HG02571 (cell line): Measurements from ENCODE around the gene BMP8A.
A peak's percentile ranks its signal among the peaks of the same experiment; 100 is the strongest.
"Not testable (repeated sequence)": the region's sequence is repeated elsewhere in the genome, so short reads cannot be mapped to it uniquely, and the experiment has no call there.

ENCODE experiments used
- ATAC-seq: cut with Tn5 transposase; IDR thresholded peaks from one replicate; pipeline ENCODE4 v1.9.1; 2021; ENCODE audit warnings: mild to moderate bottlenecking, moderate library complexity; ENCODE audit not compliant: unreplicated experiment

The BMP8A gene, protein sequence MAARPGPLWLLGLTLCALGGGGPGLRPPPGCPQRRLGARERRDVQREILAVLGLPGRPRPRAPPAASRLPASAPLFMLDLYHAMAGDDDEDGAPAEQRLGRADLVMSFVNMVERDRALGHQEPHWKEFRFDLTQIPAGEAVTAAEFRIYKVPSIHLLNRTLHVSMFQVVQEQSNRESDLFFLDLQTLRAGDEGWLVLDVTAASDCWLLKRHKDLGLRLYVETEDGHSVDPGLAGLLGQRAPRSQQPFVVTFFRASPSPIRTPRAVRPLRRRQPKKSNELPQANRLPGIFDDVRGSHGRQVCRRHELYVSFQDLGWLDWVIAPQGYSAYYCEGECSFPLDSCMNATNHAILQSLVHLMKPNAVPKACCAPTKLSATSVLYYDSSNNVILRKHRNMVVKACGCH

DNA sequence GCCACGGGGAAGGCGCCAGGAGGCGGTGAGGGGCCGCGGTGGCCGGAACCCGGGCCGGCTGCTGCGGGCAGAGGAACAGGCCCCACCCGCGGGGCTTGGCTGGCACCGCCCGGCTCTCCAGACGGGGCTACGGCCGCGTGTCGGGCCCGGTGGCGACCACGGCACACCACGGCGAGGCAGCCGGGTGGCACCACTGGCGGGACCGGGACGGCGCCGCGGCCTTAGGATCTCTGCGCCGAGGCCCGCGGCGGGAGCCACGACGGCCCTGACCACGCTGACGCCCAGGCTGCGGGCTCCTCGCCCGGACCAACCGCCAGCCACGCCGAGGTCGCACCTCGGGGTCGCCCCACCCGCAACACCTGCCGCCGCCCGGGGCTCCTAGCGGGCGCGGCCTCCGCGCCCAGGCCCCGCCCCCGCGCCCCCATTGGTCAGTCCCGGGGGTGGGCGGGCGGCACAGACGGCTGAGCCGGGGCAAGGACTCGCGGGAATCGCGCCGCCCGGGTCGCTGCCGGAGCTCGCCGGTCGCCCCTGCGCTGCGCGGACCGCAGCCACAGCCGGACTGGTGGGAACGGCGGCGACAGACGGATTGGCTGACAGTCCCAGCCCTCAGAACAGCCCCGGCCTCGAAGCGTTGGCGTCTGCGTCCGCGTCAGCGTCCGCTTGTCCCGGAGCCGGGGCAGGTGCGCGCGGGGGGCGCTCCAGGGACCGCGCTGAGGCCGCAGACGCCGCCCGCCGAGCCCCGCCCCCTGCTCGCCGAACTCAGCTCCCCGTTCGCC lies at the start of gene BMP8A:
Gene BMP8A (plus strand): TSS at position 491 of the 776 bp plus-strand sequence. CDS start 356 bp downstream, outside the sequence.
- ATAC-seq, result peak; percentile 77

DNA sequence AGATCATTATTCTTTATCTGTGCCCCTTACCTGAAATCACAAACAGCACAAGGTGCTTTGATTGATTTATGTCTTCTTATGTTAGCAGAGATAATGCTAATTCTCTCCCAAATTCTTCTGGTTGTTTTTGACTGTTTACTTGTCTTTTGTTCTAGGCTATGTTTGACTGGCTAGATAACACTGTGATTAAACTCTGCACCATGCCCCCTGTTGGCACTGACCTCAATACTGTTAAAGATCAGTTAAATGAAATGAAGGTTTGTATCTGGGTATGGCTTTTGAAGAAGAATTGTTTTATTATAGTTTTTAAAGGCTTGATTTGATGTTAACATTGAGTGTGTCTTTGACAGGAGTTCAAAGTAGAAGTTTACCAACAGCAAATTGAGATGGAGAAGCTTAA lies 49.6 kb upstream of the BMP8A start:
- ATAC-seq, result no peak

DNA sequence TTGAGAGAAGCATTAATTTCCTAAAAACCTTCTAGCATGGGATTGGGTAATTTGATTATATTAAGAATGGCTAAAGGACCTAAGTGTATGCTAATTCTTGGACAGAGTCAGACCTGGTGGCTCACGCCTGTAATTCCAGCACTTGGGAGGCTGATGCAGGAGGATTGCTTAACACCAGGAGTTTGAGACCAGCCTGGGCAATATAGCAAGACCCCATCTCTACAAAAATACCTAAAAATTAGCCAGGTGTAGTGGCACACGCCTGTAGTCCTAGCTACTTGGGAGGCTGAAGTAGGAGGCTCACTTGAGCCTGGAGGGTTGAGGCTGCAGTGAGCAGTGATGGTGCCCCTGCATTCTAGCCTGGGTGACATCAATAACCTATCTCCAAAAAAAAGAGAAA lies 45.9 kb upstream of the BMP8A start:
- ATAC-seq, result no peak

DNA sequence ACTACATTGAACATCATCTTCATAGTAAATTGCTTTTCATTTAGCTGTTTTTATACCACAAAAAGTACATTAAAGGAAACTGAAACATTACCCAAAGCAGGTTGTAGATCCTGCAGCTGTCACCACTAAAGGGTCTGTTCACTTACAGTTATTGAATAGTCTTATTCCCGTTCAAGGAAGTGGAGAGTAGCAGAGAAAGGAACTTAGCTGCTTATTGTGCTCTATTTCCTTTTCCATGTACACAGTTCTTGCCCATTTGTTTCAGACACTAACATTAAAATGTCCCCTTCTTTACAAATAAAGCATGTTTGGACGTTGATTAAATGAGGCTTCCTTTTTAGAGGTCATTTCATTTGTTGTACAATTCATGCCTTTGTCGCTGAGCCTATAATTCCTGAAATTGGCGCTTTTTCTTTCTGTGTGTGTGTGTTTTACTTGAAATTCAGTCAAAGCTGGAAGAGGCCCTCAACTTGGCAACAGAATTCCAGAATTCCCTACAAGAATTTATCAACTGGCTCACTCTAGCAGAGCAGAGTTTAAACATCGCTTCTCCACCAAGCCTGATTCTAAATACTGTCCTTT lies 44.4 kb upstream of the BMP8A start:
- no peak for ATAC-seq

DNA sequence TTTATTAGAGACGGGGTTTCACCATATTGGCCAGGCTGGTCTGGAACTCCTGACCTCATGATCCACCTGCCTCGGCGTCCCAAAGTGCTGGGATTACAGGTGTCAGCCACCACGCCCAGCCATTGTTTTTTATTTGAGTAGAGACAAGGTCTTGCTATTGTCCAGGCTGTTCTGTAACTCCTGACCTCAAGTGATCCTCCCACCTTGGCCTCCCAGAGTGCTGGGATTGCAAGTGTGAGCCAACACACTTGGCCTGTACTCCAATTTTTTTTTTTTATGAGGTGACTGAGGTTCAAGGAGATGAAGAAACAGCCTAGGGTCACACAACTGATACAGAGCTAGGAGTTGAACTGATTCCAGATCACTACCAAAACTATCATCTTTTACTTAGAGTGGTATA lies 41.4 kb upstream of the BMP8A start:
- not testable (repeated sequence) for ATAC-seq

DNA sequence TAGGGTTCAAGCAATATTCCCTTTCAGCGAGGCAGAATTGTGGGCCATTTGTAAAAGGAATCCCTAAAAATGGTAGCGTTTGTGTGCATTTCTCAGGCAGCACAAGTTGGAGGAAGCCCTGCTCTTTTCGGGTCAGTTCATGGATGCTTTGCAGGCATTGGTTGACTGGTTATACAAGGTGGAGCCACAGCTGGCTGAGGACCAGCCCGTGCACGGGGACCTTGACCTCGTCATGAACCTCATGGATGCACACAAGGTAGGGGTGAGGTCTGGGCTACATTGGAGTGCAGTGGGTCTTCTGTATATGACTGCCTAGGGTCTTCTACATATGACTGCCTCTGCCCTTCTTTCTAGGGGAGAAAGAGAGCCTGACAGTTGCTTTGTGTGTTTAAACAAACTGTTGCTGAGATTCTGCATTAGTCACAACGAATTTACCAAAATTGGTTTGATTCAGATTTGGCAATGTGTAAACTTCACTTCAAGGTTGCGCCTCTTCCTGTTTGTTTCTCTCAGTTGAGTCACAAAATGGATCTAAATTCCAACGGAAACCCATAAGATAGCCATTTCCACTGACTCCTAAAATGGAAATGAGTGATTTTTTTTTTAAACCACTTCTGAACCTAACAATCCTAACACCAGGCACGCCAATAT lies 40.4 kb upstream of the BMP8A start:
- ATAC-seq, result no peak

DNA sequence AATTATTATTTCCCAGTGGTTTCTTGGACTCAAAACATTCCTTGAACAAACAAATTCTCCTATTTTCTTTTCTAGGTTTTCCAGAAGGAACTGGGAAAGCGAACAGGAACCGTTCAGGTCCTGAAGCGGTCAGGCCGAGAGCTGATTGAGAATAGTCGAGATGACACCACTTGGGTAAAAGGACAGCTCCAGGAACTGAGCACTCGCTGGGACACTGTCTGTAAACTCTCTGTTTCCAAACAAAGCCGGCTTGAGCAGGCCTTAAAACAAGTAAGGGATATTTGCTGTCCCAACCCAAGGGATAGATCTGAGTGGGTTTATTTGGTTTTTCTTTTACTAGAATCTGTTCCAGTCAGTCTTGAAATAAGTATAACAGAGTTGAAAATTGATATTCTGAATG lies 39.4 kb upstream of the BMP8A start:
- no peak for ATAC-seq

DNA sequence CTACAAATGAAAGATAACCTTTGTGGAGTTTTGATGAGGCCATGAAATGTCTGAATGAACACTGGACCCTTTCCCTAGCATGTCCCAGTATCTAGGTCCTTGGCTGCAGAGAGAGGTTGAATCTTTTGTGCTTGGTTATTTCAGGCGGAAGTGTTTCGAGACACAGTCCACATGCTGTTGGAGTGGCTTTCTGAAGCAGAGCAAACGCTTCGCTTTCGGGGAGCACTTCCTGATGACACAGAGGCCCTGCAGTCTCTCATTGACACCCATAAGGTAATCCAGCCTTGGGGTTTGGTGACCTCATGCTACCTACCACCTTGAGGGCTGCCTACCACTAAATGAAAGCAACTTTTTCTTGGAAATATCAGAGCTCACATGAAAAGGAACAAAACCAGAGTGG lies 38.9 kb upstream of the BMP8A start:
- ATAC-seq, result no peak

DNA sequence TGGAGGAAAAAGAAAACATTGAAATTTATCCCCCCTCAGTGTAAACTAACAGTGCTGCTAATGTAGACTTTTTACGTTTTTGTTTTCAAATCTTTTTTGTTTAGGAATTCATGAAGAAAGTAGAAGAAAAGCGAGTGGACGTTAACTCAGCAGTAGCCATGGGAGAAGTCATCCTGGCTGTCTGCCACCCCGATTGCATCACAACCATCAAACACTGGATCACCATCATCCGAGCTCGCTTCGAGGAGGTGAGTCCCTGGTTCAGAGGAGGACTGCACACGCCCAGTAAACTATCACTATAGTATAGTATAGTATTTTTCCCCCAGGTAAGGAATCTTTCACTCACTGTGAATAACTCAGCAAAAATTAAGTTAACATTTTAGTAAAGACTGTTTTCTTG lies 37.8 kb upstream of the BMP8A start:
- no peak for ATAC-seq

DNA sequence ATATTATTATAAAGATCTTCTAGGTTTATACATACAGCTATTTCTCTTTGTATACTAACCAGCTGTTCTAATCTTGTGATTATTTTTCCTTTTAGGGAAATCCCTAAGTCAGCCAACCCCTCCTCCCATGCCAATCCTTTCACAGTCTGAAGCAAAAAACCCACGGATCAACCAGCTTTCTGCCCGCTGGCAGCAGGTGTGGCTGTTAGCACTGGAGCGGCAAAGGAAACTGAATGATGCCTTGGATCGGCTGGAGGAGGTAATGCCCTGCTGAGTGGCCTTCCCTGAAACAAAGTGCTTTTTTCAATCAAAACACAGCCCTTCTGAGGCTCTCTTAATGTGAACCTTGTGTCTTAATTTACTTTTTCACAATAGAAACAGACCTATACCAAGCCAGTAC lies 32.4 kb upstream of the BMP8A start:
- no peak for ATAC-seq

DNA sequence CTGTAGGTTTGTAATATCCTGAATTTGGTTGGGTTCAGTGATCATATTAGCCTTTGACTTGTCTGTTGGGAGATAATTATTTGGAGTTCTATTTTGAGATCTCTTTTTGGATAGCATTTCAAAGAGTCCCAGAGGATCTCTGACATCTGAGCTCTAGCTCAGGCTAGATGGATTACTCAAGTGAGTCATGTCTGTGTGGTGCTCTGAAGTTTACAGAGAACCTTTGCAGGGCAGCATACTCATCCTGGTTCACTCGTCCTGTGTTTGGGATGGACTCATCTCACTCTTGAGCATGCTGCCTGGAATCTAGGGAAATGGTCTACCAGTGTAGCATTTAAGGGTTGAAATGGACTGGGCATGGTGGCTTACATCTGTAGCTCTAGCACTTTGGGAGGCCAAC lies 29.4 kb upstream of the BMP8A start:
- no peak for ATAC-seq

DNA sequence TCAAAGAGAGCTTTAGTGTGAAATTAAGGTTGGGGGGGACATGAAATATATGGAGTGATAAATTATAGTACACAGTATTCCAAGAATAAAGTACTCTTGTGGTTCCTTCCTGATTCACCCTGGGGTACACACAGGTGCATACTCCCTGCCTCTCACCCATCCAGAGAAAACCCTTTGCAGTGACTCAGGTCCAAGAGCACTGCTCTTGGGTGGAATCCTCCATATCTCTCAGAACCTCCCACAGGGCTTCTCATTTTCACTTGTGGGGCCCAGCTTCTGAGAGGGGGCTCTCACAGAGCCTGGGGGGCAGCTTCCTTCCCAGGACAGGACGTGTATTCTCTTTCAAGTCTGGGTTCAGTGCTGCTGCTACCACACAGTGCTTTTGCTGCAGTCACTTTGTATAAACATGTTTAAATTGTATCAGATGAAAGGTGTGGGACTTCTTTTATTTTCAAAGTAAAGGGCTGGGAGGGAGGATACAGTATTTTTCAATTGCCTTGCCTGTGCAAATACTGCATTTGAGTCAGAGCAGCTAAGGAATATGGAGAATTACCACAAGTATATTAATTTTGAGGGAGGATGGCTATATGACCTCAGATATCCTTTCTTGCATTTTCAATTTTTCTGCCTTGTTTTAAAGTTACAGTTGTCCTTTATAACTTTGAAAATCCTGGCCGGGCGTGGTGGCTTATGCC lies 24.9 kb upstream of the BMP8A start:
- ATAC-seq, result no peak

DNA sequence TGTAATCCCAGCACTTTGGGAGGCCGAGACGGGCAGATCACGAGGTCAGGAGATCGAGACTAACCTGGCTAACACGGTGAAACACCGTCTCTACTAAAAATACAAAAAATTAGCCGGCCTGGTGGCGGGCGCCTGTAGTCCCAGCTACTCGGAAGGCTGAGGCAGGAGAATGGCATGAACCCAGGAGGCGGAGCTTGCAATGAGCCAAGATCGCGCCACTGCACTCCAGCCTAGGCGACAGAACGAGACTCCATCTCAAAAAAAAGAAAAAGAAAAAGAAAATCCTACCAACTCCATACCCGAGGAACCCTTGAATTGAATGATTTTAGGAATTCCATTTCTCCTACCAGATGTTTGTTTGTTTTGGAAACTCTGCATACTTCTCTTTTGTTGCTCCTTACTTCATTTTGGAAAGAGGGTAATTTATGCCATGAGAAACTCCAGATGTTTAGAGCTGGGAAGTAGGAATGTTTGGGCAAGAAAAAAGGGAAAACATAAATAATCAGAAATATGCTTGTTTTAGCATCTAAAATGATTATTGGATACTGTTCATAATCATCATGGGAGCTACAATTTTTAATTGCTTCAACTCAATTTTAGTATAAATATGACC lies 24.2 kb upstream of the BMP8A start:
- ATAC-seq, result not testable (repeated sequence)

DNA sequence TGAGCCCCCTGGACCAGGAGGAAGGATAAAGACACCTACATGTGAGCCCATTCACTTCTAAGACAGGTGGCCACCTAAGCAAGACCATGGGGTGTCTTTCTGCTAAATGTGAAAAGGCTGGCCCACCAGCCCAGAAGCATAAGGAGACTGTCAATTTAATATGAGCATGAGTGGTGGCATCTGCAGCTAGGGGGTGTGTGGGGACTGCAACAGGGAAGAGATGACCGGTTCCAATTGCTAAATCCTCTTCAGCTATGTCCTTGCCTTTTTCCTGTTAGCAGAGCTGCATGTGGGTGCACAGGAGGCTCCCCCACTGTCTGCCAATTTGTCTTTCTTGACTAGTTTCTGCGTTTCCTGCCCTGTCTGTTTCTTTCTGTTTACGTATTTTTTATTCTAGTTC lies 22.3 kb upstream of the BMP8A start:
- ATAC-seq, result no peak

DNA sequence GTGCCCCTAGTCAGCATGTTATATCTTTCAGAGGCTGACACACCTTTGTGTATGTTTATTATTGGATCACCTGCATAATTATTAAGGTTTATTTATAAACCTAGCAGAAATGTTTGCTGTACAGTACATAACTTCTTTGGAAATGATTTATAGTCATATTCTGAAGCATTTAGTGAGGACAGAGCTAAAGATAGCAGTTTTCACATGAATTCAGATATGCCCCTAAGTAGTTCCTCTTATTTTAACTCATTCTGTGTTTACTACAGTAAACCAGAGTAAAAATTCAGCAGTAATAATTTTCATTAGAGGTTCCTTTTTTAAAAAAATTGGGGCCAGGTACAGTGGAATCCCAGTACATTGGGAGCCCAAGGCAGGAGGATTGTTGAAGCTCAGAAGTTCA lies 21.4 kb upstream of the BMP8A start:
- ATAC-seq, result no peak

DNA sequence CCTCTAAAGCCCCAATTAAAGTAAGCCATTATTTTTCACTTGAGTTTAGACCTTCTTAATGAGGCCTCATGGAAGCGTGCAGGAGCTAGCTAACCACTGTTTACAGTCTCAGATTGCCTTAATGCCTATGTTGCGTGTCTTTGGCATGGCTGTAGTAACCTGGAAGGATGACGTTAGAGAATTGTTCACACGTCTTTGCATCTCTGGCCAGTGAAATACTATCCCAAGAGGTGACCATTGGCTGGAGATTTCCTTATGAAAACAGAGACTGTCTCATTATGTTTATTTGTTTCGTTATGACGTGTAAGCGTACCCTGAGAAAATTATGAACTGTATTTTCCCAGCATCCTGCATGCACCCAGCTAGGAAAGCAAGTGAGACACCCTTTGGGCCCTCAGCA lies 18.6 kb upstream of the BMP8A start:
- ATAC-seq, result no peak

DNA sequence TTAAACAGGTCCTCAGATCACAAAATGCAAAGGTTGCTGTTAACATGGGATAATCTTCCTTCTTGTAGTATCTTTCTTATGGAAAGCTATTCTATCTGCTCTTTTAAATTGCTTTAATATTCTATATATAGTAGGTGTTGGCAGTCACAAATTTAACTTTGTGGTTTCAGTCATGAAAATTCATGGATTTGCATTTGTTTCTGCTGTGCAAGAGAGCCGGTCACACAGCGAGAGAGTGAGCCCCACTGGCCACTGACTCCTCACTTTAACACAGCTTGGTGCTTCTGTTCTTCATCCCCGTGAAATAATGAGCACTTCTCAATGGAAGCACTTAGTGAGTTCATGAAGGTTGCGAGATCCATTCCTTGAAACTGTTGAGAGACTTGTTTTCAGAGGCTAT lies 18.1 kb upstream of the BMP8A start:
- no peak for ATAC-seq

DNA sequence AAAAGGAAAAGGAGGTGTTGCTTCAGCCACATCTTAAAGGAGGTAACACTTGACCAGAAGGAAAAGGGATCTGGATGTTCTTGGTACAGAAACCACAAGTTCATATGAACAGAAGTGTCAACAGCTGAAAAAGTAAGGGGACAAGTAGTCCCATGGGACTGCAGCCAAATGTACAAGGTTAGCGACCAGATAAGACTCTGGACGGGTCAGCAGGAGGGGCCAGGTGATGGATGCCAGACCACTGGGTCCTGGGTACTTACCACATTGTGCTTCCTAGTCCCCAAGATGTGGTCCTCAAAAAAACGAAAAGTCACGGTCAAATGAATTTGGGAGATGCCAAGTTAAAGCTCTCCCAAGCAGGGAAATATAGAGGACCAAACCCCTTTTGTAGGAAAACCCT lies 16.6 kb upstream of the BMP8A start:
- ATAC-seq, result no peak

DNA sequence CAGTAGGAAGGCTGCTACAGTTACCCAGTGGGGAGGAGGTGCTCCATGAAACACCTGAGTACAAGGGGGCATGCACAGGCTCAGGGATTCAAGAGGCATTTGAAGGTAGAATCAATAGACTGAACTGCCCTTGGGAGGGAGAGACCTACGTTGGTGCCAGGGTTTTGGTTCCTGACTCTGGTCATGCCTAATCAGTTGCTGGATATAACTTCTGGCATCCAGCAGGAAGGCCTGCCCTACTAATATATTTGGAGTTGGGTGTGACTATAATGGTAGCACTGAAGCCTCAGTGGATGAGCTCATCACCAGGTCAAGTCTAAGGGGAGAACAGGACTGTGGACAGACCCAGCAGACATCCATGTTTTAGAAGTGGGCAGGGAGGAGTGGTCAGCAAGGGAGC lies 15.9 kb upstream of the BMP8A start:
- not testable (repeated sequence) for ATAC-seq

DNA sequence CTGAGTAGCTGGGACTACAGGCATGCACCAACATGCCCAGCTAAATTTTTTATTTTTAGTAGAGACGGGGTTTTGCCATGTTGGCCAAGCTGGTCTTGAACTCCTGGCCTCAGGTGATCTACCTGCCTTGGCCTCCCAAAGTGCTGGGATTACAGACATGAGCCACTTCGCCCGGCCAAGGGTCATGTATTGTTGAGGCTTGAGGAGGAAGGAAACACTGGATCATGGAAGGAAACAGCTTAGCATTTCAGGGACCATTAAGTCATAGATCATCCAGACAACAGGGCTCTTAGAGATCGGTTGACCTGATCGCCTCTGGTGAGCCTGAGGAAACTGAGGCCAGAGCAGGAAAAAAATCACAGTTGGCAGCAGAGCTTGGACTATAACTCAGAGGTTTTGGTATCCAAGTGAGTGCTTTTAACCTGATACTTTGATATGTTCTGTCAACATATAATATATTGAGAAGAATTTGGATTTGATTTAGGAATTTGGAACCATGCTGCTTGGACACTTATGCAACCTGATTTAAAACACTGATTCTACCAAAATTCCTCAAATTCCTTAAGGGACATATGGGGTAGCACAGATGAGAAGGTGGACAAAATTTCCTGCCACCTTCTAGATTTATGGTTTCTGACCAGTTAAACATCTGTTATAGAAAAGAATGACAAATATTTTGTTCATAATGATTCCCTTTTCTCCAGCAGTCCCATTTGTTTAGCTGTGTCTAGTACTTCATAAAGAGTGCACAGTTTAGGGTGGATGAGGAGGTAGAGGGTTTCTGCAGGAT lies 13.1 kb upstream of the BMP8A start:
- ATAC-seq, result no peak
